ENCODE measurements around the gene CREBZF.

GRCh38 chr11:85685820-85686459 lies 21.0 kb upstream of the CREBZF start, which contains the start of gene CCDC89:
- TF ChIP-seq POLR2AphosphoS5 (IDR thresholded peaks at IDR 0.05) (no peak), CTCF (IDR thresholded peaks at IDR 0.05; ENCODE audit: poor library complexity, severe bottlenecking) (no peak), EZH2 (IDR thresholded peaks at IDR 0.05; ENCODE audit: borderline replicate concordance, insufficient read depth, low read length, poor library complexity, severe bottlenecking) (no peak), TAF1 (IDR thresholded peaks at IDR 0.05; ENCODE audit: low read depth) (no peak), SMC3 (conservative IDR thresholded peaks at IDR 0.05; ENCODE audit: poor library complexity) (no peak), EP300 (conservative IDR thresholded peaks at IDR 0.05; ENCODE audit: poor library complexity, severe bottlenecking) (no peak), RAD21 (conservative IDR thresholded peaks at IDR 0.05) (no peak)

Data from neural cell (in vitro differentiated cells).